Gastroesophageal sphincter (tissue), 4 donors: ENCODE results near the gene B3GALT4. TPM values are rescaled to one million over a fixed set of nuclear protein-coding genes. Genes with fewer than 3 reads are reported as not detected.

ENCODE experiments used
- ATAC-seq: fragments of 150-250 bp; one replicate; pipeline ENCODE4 v1.9.1; 2016; ENCODE audit warnings: mild to moderate bottlenecking, moderate library complexity
- H3K27ac ChIP-seq, 4 donors: fragments of 200-600 bp; sonication (generic) in 3 of 4; 1 replicate in 3 of 4; 2 replicates in 1 of 4; pipeline ENCODE4 v1.5.1; 2016 to 2019
- H3K27me3 ChIP-seq: fragments of 200-600 bp; sonication (generic); one replicate; pipeline ENCODE4 v1.5.1; 2019
- H3K36me3 ChIP-seq, 2 donors: fragments of 200-600 bp; sonication (generic); one replicate each; pipeline ENCODE4 v1.5.1; 2019; ENCODE audit warnings: control low read depth in 1 of 2
- H3K4me1 ChIP-seq, 3 donors: fragments of 200-600 bp; sonication (generic); 1 replicate in 2 of 3; 2 replicates in 1 of 3; pipeline ENCODE4 v1.5.1; 2016 to 2019; ENCODE audit warnings: control low read depth in 2 of 3
- H3K4me3 ChIP-seq, 2 donors: fragments of 200-600 bp; sonication (generic); one replicate each; pipeline ENCODE4 v1.5.1; 2019; ENCODE audit warnings: mild to moderate bottlenecking in 1 of 2, moderate library complexity in 1 of 2
- H3K9me3 ChIP-seq, 3 donors: fragments of 200-600 bp; sonication (generic); one replicate each; pipeline ENCODE4 v1.5.1; 2017 to 2019; ENCODE audit warnings: control low read depth in 2 of 3
- CTCF ChIP-seq, 4 experiments: fragments of 200-600 bp in 2 of 4; fragments of 450-650 bp in 2 of 4; sonication (generic) in 1 of 4; IDR thresholded peaks; one replicate each; pipeline ENCODE4 v1.5.1; 2017 to 2019; ENCODE audit warnings: antibody characterized with exemption in 4 of 4, mild to moderate bottlenecking in 2 of 4, moderate library complexity in 2 of 4
- EP300 ChIP-seq: sonication (generic); formaldehyde crosslinking; IDR thresholded peaks from one replicate; pipeline ENCODE4 v1.6.1; 2017; ENCODE audit warnings: antibody characterized with exemption, mild to moderate bottlenecking
- POLR2A ChIP-seq, 2 donors: fragments of 450-650 bp; IDR thresholded peaks; one replicate each; pipeline ENCODE4 v1.6.1; 2017; ENCODE audit warnings: antibody characterized with exemption in 2 of 2, mild to moderate bottlenecking in 2 of 2, moderate library complexity in 1 of 2
- POLR2AphosphoS5 ChIP-seq: sonication (generic); formaldehyde crosslinking; IDR thresholded peaks from one replicate; pipeline ENCODE4 v1.6.1; 2017; ENCODE audit warnings: antibody characterized with exemption
- WGBS, 2 donors: methylation state at CpG; one replicate each; pipeline ENCODE4 v1.1.5; 2018; ENCODE audit warnings: low coverage in 1 of 2; 5-methylcytosine and 5-hydroxymethylcytosine counted together
- total RNA-seq, 4 donors: library from RNA; depleted of rRNA; stranded (reverse); fragments of >200 nt; gene quantifications; one replicate each; pipeline ENCODE4 v1.1.0, GENCODE V29; 2016

The B3GALT4 gene
- total RNA-seq, 4 donors from 2014 or later = 12.2 to 23.8 (median 17.3) TPM

- Histone ChIP-seq H3K9me3 (no peaks in the 10 kb centered on the region), H3K27me3 (no peaks in the 10 kb centered on the region), H3K27ac (peak overlapping the region in 3 of 4 donors; percentile 91 to 98 (median 96)), H3K36me3 (peaks cover 0 to 42% of the 10 kb centered on the region in 2 donors), H3K4me3 (no peak overlapping the region), H3K4me1 (peaks cover 0 to 83% (median 21%) of the 10 kb centered on the region in 3 donors)
- WGBS, 2 donors = 80 to 94% methylated on average over 1 to 5 of the region's 17 CpGs
- TF ChIP-seq POLR2AphosphoS5 (no peak), EP300 (no peak), CTCF (IDR thresholded peaks at IDR 0.05) (no peak), POLR2A (IDR thresholded peaks at IDR 0.05) (no peak)
- no peak for ATAC-seq
These were observed 39.1 kb downstream of the B3GALT4 start for GRCh38 chr6:33315793-33316602.

GRCh38 chr6:33316603-33317418, 39.9 kb downstream of the B3GALT4 start:
- Histone ChIP-seq H3K27ac (peak overlapping the region; percentile 51 to 98 (median 94)), H3K9me3 (no peaks in the 10 kb centered on the region), H3K27me3 (no peaks in the 10 kb centered on the region), H3K4me3 (peak overlapping the region; percentile 58 to 61), H3K4me1 (peaks cover 3 to 83% (median 26%) of the 10 kb centered on the region in 3 donors), H3K36me3 (peaks cover 0 to 41% of the 10 kb centered on the region in 2 donors)
- no peak for TF ChIP-seq EP300
- no peak for TF ChIP-seq CTCF (IDR thresholded peaks at IDR 0.05)
- TF ChIP-seq POLR2A (IDR thresholded peaks at IDR 0.05) = no peak
- TF ChIP-seq POLR2AphosphoS5 = no peak
- 52 to 56% methylated on average over 6 to 10 of the region's 19 CpGs for WGBS, 2 donors
- no peak for ATAC-seq

GRCh38 chr6:33317419-33317668, 40.4 kb downstream of the B3GALT4 start:
- no peaks in the 10 kb centered on the region for H3K9me3 ChIP-seq
- peak overlapping the region; percentile 51 to 98 (median 94) for H3K27ac ChIP-seq
- 0% methylated on average over 3 of the region's 27 CpGs; no CpG with 5 or more reads in 1 of the 2 donors for WGBS, 2 donors
- H3K27me3 ChIP-seq = no peaks in the 10 kb centered on the region
- peak overlapping the region; percentile 58 to 61 for H3K4me3 ChIP-seq
- TF ChIP-seq POLR2A (IDR thresholded peaks at IDR 0.05) (no peak), POLR2AphosphoS5 (no peak), EP300 (no peak), CTCF (IDR thresholded peaks at IDR 0.05) (no peak)
- H3K4me1 ChIP-seq = peaks cover 5 to 83% (median 26%) of the 10 kb centered on the region in 3 donors
- ATAC-seq = no peak
- peaks cover 0 to 41% of the 10 kb centered on the region in 2 donors for H3K36me3 ChIP-seq

GRCh38 chr6:33317669-33318425, 40.9 kb downstream of the B3GALT4 start, which contains the start of gene ZBTB22:
Gene ZBTB22, minus strand, starts transcription at chr6:33317744. Its CDS starts 828 bp downstream, at chr6:33316916.
- TF ChIP-seq EP300 = no peak
- peak; percentile 69 for TF ChIP-seq POLR2AphosphoS5
- TF ChIP-seq POLR2A (IDR thresholded peaks at IDR 0.05) = peak in 1 of 2 donors; percentile 20
- 4 to 7% methylated on average over 3 to 17 of the region's 44 CpGs for WGBS, 2 donors
- Histone ChIP-seq H3K27ac (peak within 1 kb of the TSS; percentile 51 to 98 (median 94)), H3K9me3 (no peaks in the 10 kb centered on the region), H3K4me3 (peak within 1 kb of the TSS; percentile 58 to 61), H3K27me3 (no peaks in the 10 kb centered on the region), H3K4me1 (peaks cover 5 to 80% (median 26%) of the 10 kb centered on the region in 3 donors), H3K36me3 (peaks cover 0 to 41% of the 10 kb centered on the region in 2 donors)
- peak; percentile 90 for ATAC-seq
